GM21529 (cell line): ENCODE measurements around the gene PDE4B.
A peak's percentile ranks its signal among the peaks of the same experiment; 100 is the strongest.
"Not testable (repeated sequence)": the region's sequence is repeated elsewhere in the genome, so short reads cannot be mapped to it uniquely, and the experiment has no call there.

Experiments used
- ATAC-seq: cut with Tn5 transposase; IDR thresholded peaks from one replicate; pipeline ENCODE4 v1.9.1; 2021; ENCODE audit not compliant: unreplicated experiment

Gene PDE4B

DNA sequence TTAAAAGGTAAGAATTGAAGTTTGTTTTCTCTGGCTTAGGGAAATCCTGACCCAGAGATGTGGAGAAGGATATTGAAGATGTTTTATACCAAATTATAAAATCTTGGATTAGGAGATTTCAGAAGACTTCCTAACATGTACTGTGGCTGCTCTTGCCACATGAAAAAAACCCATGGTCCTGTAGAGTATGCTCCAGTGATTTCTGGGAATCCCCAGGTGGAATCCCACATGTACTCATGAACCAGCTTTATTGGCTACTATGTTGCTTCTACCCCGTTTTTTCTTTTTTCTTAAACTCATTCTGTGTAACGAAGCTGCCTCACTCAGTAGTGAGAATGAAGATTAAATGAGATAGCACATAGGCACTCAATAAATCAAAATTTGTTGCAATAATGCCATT lies 608.5 kb downstream of the PDE4B start:
- no peak for ATAC-seq

DNA sequence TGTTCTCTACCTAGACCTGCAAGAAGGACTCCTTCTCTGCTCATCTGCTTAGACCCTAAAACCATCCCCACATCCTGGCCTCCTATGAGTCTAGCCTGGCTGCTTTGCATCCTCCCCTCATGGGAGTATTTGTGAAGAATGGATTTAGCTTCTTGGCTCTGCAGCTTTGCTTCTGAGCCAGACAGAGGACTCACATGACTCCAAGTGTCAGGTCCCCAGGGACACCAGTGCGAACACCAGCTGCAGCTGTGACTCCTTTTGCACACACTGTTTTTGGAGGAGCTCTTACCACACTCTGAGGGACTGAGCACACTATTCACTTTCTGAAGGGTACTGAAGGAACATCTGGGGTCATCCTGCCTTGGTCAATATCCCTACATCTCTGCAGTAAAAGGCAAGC lies 609.5 kb downstream of the PDE4B start:
- ATAC-seq: peak; percentile 84

- no peak for ATAC-seq
These were observed 610.5 kb downstream of the PDE4B start for GRCh38 chr1:66403007-66403731.

- no peak for ATAC-seq
These were observed 612.4 kb downstream of the PDE4B start for GRCh38 chr1:66405061-66405460.

- ATAC-seq: not testable (repeated sequence)
These were observed 618.8 kb downstream of the PDE4B start for GRCh38 chr1:66411449-66411848.

DNA sequence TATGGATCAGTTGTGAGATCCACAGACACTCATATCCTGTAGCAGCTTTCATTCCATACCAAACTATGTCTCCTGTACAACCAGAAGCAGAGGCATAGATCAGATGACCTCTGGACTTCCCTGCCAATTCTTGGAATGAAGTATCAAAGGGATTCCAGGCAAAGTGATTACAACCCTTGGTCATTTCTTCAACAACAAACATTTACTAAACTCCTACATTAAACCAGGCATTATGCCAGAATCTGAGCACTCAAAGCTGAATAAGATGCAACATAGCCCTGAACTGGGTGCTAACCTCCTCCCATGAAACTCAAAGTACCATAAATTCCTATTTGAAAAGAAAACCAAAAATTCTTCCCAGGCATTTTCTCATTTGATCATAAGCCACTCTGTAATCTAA lies 620.0 kb downstream of the PDE4B start:
- ATAC-seq: no peak

- peak; percentile 69 for ATAC-seq
These were observed 620.6 kb downstream of the PDE4B start for GRCh38 chr1:66413136-66413837.

GRCh38 chr1:66413838-66414175 lies 621.1 kb downstream of the PDE4B start:
- ATAC-seq: no peak

- ATAC-seq: no peak
These were observed 622.6 kb downstream of the PDE4B start for GRCh38 chr1:66415281-66415680.

DNA sequence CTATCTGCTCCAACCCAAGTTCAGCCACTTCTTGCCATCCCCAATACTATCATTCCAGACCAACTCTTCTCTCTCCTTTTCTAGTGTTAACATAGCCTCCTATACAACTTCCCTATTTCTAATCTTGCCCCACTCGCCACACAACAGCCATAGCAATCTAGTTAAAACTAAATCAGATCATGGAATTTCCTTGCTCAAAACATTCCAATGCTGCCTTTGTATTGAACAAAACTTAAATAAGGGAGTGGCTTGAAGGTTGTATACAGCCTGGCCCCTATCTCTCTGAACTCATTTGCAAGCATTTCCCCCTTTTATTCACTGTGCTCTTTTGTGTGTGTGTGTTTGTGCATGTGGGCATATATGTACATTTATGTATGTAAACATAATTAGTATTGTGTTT lies 623.2 kb downstream of the PDE4B start:
- ATAC-seq: no peak

DNA sequence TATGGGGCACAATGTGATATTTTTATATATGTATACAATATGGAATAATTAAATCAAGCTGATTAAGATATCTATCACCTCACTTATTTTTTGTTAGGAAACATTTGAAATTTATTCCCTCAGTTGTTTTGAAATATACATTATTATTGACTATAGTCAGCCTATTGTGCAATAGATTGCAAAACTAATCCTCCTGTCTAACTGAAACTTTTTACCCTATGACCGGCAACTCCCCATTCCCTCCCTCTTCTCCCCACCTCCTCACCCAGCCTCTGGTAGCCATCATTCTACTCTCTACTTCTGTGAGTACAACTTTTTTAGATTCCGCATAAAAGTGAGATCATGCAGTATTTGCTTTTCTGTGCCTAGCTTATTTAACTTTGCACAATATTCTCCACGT lies 623.6 kb downstream of the PDE4B start:
- no peak for ATAC-seq

- ATAC-seq: no peak
These were observed 625.3 kb downstream of the PDE4B start for GRCh38 chr1:66418021-66418420.

- not testable (repeated sequence) for ATAC-seq
These were observed 627.5 kb downstream of the PDE4B start for GRCh38 chr1:66420171-66420570.

DNA sequence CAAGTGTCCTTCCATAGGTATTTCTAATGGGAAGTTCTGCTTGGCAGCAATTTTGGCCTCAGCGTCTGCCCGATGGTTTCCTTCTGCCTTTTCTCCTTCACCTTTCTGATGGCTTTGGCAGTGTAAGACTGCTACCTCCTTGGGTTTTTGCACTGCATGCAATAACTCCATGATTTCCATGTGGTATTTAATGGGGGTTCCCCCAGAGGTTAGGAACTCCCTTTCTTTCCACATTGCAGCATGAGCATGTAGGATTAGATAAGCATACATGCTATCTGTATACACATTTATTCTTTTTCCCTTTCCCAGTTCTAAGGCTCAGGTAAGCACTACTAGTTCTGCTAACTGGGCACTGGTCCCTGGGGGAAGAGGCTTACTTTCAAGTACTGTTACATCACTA lies 628.2 kb downstream of the PDE4B start:
- ATAC-seq: not testable (repeated sequence)

GRCh38 chr1:66422804-66423203 lies 630.1 kb downstream of the PDE4B start:
- no peak for ATAC-seq
